Central memory CD4-positive, alpha-beta T cell (primary cell): ENCODE measurements around the gene ZNF605.
"Not testable (repeated sequence)": the region's sequence is repeated elsewhere in the genome, so short reads cannot be mapped to it uniquely, and the experiment has no call there.

Source experiments
- DNase-seq: peaks from one replicate; pipeline ENCODE4 v3.0.0; 2022

Gene ZNF605

GRCh38 chr12:132904718-132905328, 51.3 kb downstream of the ZNF605 start:
- peak; percentile 86 for DNase-seq

GRCh38 chr12:132899033-132899432, 57.1 kb downstream of the ZNF605 start:
- DNase-seq = no peak

- DNase-seq = no peak
Measured at GRCh38 chr12:132888852-132889251, 67.3 kb downstream of the ZNF605 start.

- peak; percentile 96 for DNase-seq
Measured at GRCh38 chr12:132887513-132888351, 68.4 kb downstream of the ZNF605 start, which contains the start of gene CHFR. Gene CHFR (minus strand): TSS chr12:132887605. CDS start chr12:132887328, 277 bp downstream.

- DNase-seq = no peak
Measured at GRCh38 chr12:132886529-132887477, 69.3 kb downstream of the ZNF605 start.

GRCh38 chr12:132881818-132882217, 74.3 kb downstream of the ZNF605 start:
- no peak for DNase-seq

- not testable (repeated sequence) for DNase-seq
Measured at GRCh38 chr12:132874620-132875019, 81.5 kb downstream of the ZNF605 start.

- no peak for DNase-seq
Measured at GRCh38 chr12:132874175-132874574, 81.9 kb downstream of the ZNF605 start.

GRCh38 chr12:132873724-132874123, 82.4 kb downstream of the ZNF605 start:
- DNase-seq = no peak

GRCh38 chr12:132872975-132873421, 83.1 kb downstream of the ZNF605 start:
- peak; percentile 24 for DNase-seq

GRCh38 chr12:132872073-132872855, 83.8 kb downstream of the ZNF605 start:
- DNase-seq = no peak

GRCh38 chr12:132869551-132869950, 86.6 kb downstream of the ZNF605 start:
- no peak for DNase-seq
